Astrocyte of the spinal cord (primary cell): ENCODE measurements around the gene TUBAL3.

ENCODE experiments used
- DNase-seq: peaks from one replicate; pipeline ENCODE4 v3.0.0; 2011; ENCODE audit warnings: low read depth, low spot score
- H3K4me3 ChIP-seq: 2 replicates; pipeline ENCODE4 v1.5.1; 2011; ENCODE audit warnings: low read depth, mild to moderate bottlenecking, low read length, moderate library complexity
- CTCF ChIP-seq: IDR thresholded peaks from 2 replicates; pipeline ENCODE4 v1.5.1; 2012; ENCODE audit warnings: low read depth, mild to moderate bottlenecking, low read length, inconsistent platforms
- in situ Hi-C: cut with HindIII; loops from 2 replicates; pipeline ENCODE4 v1.10.0; 2017; ENCODE audit warnings: low sequenced_read_pairs

TUBAL3 gene

GRCh38 chr10:5364374-5364773, 40.3 kb downstream of the TUBAL3 start:
- DNase-seq, result no peak
- no peak for TF ChIP-seq CTCF
- in situ Hi-C loops, result no loop called here
- no peak overlapping the region for H3K4me3 ChIP-seq

GRCh38 chr10:5362873-5363272, 41.8 kb downstream of the TUBAL3 start:
- H3K4me3 ChIP-seq, result no peak overlapping the region
- no peak for TF ChIP-seq CTCF
- in situ Hi-C loops, result no loop called here
- DNase-seq, result no peak

- DNase-seq, result no peak
- H3K4me3 ChIP-seq, result no peak overlapping the region
- in situ Hi-C loops, result no loop called here
- no peak for TF ChIP-seq CTCF
Measured at GRCh38 chr10:5361966-5362365, 42.7 kb downstream of the TUBAL3 start.

GRCh38 chr10:5360318-5360915, 44.2 kb downstream of the TUBAL3 start:
- DNase-seq, result no peak
- in situ Hi-C loops, result no loop called here

GRCh38 chr10:5356302-5356763, 48.3 kb downstream of the TUBAL3 start:
- TF ChIP-seq CTCF, result no peak
- no peak overlapping the region for H3K4me3 ChIP-seq
- in situ Hi-C loops, result no loop called here
- DNase-seq, result no peak

More at GRCh38 chr10:5360318-5360915, 44.2 kb downstream of the TUBAL3 start:
- TF ChIP-seq CTCF, result no peak
- no peak overlapping the region for H3K4me3 ChIP-seq

GRCh38 chr10:5355594-5356301, 48.9 kb downstream of the TUBAL3 start:
- no peak for TF ChIP-seq CTCF
- no peak for DNase-seq
- in situ Hi-C loops, result no loop called here
- no peak overlapping the region for H3K4me3 ChIP-seq
